ENCODE data around the gene GOLPH3L. TPM values are rescaled to one million over a fixed set of nuclear protein-coding genes. Genes with fewer than 3 reads are reported as not detected.
"Not testable (repeated sequence)": the region's sequence is repeated elsewhere in the genome, so short reads cannot be mapped to it uniquely, and the experiment has no call there.

The GOLPH3L gene
- total RNA-seq, 1 donor from 2014 or later: 10.8 TPM

DNA sequence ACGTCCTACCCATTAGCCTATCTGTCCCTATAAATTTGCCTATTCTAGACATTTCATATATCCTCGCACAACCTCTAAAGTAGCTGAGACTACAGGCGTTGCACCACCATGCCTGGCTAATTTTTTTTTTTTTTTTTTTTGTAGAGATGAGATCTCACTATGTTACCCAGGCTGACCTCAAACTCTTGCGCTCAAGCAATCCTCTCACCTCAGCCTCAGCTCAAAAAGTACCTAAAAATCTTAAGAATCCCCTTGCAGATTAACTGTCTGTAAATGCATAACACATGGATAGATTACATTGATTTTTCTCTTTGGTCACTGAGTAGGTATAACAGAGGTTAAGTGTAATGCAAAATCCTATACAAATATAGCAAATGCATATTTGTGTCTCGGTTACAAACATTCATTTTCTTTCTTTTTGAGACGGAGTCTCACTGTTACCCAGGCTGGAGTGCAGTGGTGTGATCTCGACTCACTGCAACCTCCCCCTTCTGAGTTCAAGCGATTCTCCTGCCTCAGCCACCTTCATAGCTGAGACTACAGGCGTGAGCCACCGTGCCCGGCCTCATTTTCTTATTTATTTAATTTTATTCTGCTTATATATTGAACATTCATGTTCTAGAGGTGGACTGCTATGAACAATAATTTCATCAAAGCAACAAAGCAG is 21.4 kb upstream of the GOLPH3L start:
- Histone ChIP-seq H3K27me3 (ENCODE audit: control insufficient read depth, insufficient read depth, low read length) (no peaks in the 10 kb centered on the region), H3K4me3 (ENCODE audit: low read depth, low read length) (no peak overlapping the region), H3K36me3 (ENCODE audit: control insufficient read depth, insufficient read depth, low read length) (no peaks in the 10 kb centered on the region)
- FAIRE-seq: no peak
- TF ChIP-seq, protein P1, sequence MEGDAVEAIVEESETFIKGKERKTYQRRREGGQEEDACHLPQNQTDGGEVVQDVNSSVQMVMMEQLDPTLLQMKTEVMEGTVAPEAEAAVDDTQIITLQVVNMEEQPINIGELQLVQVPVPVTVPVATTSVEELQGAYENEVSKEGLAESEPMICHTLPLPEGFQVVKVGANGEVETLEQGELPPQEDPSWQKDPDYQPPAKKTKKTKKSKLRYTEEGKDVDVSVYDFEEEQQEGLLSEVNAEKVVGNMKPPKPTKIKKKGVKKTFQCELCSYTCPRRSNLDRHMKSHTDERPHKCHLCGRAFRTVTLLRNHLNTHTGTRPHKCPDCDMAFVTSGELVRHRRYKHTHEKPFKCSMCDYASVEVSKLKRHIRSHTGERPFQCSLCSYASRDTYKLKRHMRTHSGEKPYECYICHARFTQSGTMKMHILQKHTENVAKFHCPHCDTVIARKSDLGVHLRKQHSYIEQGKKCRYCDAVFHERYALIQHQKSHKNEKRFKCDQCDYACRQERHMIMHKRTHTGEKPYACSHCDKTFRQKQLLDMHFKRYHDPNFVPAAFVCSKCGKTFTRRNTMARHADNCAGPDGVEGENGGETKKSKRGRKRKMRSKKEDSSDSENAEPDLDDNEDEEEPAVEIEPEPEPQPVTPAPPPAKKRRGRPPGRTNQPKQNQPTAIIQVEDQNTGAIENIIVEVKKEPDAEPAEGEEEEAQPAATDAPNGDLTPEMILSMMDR (IDR thresholded peaks at IDR 0.05; ENCODE audit: insufficient read depth, low read length, severe bottlenecking): no peak
- DNase-seq (ENCODE audit: low read depth): no peak

DNA sequence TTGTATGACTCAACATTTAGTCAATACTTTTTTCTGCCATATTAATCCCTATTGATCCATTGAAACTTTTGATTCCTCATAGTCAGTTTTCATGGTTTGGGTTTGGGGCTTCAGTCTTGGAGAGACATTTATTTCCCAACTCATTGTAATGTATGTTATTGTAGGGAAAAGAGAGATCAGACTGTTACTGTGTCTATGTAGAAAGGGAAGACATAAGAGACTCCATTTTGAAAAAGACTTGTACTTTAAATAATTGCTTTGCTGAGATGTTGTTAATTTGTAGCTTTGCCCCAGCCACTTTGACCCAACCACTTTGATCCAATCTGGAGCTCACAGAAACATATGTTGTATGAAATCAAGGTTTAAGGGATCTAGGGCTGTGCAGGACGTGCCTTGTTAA is 12.1 kb upstream of the GOLPH3L start:
- not testable (repeated sequence) for H3K27me3 ChIP-seq (ENCODE audit: control insufficient read depth, insufficient read depth, low read length); FAIRE-seq; H3K36me3 ChIP-seq (ENCODE audit: control insufficient read depth, insufficient read depth, low read length); DNase-seq (ENCODE audit: low read depth); H3K4me3 ChIP-seq (ENCODE audit: low read depth, low read length)

DNA sequence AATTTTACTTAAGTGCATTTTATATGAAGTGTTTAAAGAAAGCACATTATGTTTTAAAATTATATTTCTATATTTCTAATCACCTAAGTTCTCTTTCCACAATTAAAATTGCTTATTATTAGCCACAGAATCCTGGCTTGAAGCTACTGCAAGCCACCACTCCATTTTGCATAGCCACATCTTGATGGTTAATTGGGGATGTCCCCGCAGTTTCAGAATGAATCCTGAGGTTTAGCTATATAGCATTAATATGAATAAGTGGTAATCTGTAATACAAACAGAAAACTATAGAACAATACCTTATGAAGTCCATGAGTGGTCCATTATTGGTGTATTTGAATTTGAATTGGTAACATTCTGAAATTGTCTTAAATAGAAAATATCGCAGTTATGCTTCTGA is 11.6 kb upstream of the GOLPH3L start:
- FAIRE-seq (no peak), DNase-seq (ENCODE audit: low read depth) (no peak)
- H3K4me3 ChIP-seq (ENCODE audit: low read depth, low read length): no peak overlapping the region
- H3K36me3 ChIP-seq (ENCODE audit: control insufficient read depth, insufficient read depth, low read length): no peaks in the 10 kb centered on the region
- TF ChIP-seq, protein P1 (IDR thresholded peaks at IDR 0.05; ENCODE audit: insufficient read depth, low read length, severe bottlenecking): no peak
- no peaks in the 10 kb centered on the region for H3K27me3 ChIP-seq (ENCODE audit: control insufficient read depth, insufficient read depth, low read length)

DNA sequence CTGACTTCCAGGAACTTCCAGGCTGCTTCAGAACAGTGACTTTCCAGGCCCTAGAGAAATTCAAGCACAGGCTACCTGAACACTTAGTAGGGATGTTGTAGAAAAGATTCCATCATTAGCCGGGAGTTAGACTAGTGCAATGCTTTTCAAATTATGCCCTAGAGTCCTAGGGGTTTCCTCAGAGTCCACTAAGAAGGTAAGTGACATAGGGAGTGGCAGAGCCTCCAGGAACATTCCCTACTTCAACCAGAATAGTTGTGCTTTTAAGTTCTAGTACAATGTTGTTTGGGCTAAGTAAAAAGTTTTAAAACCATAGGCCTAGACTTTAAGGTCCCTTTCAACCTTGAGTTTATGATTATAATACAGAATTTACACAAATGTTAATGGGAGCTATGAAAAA is 9.1 kb upstream of the GOLPH3L start:
- DNase-seq (ENCODE audit: low read depth) (no peak), FAIRE-seq (no peak)
- Histone ChIP-seq H3K4me3 (ENCODE audit: low read depth, low read length) (no peak overlapping the region), H3K36me3 (ENCODE audit: control insufficient read depth, insufficient read depth, low read length) (no peaks in the 10 kb centered on the region), H3K27me3 (ENCODE audit: control insufficient read depth, insufficient read depth, low read length) (no peaks in the 10 kb centered on the region)
- TF ChIP-seq, protein P1 (IDR thresholded peaks at IDR 0.05; ENCODE audit: insufficient read depth, low read length, severe bottlenecking): no peak

DNA sequence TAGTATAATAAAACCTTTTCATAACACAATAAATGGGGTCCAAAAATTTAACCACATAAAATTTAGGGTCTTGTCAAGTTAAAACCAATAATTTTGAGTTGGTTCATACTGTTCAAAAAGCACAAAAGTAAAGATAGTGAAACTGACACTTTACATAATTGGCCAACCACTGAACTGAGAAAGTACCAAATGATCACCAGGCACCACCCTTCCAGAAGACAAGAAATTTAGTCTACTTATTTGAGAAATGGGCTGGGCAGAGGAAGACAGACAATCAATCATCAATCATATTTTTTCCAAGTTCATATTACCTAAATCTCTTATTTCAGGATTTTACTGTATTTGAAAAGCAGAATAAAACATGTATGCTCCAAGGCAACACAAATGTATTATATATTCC is 6.5 kb upstream of the GOLPH3L start:
- no peak overlapping the region for H3K4me3 ChIP-seq (ENCODE audit: low read depth, low read length)
- no peaks in the 10 kb centered on the region for H3K36me3 ChIP-seq (ENCODE audit: control insufficient read depth, insufficient read depth, low read length)
- DNase-seq (ENCODE audit: low read depth) (no peak), FAIRE-seq (no peak)
- TF ChIP-seq, protein P1 (IDR thresholded peaks at IDR 0.05; ENCODE audit: insufficient read depth, low read length, severe bottlenecking): no peak
- no peaks in the 10 kb centered on the region for H3K27me3 ChIP-seq (ENCODE audit: control insufficient read depth, insufficient read depth, low read length)

DNA sequence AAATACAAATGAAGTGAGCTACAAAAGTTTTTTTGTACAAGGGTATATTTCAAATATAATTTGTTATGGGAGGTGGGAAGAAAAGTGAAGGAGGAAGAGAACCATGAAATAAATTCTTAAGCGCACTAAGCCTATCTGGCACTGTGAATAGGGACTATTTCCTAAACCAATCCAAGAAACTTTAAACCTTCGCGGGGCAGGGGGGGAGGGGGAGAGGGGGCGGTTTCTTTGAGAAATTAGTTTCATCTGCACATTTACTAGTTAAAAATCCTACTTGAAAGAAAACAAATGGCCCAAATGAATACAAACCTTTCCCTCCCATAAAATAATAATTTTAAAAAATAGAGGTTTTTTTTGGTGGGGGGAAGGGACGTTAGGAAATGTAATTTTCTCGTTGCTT is 364 bp downstream of the GOLPH3L start:
- DNase-seq (ENCODE audit: low read depth) (no peak), FAIRE-seq (no peak)
- Histone ChIP-seq H3K27me3 (ENCODE audit: control insufficient read depth, insufficient read depth, low read length) (no peaks in the 10 kb centered on the region), H3K36me3 (ENCODE audit: control insufficient read depth, insufficient read depth, low read length) (no peaks in the 10 kb centered on the region), H3K4me3 (ENCODE audit: low read depth, low read length) (peak overlapping the region; percentile 76)
- TF ChIP-seq, protein P1 (IDR thresholded peaks at IDR 0.05; ENCODE audit: insufficient read depth, low read length, severe bottlenecking): no peak

Measured in bronchial epithelial cell (primary cell).